ENCODE measurements around the gene CATSPER3.
"Not testable (repeated sequence)": the region's sequence is repeated elsewhere in the genome, so short reads cannot be mapped to it uniquely, and the experiment has no call there.

Gene CATSPER3

DNA sequence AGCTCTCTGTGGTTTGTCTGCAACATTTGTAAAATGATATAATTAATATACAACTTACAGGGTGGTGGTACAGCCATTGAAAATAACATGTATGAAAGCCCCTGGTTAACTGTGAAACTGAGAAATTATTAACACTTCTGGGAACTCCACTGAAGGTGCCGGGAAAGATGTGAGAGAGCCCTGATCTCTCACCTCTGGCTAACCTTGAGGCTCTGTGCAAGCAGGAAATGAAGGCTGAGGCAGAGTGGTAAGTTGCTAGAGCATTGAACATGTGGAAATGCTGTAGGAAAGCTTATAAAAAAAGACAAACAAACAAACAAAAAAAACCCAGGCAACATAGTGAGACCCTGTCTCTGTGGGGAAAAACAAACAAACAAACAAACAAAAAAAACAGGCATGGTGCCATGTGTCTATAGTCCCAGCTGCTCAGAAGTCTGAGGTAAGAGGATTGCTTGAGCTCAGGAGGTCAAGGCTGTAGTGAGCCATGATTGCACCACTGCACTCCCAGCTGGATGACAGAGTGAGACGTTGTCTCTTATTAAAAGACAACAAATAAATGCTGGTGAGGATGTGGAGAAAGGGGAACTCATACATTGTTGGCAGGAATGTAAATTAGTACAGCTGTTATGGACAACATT, 7.5 kb downstream of the CATSPER3 start:
- no peak for DNase-seq (ENCODE audit: low read depth)

DNA sequence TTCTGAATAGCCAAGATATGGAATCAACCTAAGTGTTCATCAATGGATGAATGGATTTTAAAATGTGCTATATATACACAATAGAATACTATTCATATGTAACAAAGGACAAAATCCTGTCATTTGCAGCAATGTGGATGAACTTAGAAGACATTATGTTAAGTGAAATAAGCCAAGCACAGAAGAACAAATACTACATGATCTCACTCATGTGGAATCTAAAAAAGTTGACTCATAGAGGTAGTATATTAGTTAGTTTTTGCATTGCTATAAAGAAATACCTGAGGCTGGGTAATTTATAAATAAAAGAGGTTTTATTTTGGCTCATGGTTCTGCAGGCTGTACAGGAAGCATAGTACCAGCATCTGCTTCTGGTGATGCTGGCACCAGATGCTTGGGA, 8.1 kb downstream of the CATSPER3 start:
- DNase-seq (ENCODE audit: low read depth), result no peak

DNA sequence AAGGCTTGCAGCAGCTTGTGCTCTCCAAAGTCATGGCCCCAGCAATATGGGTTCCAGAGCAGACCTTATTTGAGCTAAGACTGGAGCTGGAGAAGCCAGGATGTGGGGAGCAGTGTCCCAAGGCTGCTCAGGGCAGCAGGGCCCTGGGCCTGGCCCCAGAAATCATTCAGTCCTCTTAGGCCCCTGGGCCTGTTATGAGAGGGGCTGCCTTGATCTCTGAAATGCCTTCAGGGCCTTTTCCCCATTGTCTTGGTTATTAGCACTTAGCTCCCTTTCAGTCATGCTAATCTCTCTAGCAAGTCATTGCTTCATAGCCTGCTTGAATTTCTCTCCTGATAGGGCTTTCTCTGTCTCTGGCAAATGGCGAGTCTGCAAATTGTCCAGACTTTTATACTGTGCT, 9.1 kb downstream of the CATSPER3 start:
- no peak for DNase-seq (ENCODE audit: low read depth)

DNA sequence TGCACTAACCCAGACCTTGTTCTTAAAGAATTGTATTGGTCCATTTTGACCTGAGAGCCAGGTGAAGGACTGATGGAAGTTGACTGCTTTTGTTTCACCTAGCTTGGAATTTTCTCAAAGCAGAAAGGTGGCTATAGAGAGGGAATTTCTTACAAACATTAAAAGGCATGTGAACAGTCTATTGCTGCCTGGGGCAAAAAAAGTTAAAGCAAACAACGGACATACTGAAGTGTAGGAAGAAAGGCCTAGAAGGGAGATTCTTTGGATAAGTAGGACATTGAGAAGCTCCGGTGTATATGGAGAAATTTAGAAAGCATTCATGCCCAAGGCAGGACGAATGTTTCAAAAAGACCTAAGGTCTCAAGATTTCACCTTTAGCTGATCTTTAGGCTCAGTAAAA, 11.7 kb downstream of the CATSPER3 start:
- DNase-seq (ENCODE audit: low read depth), result no peak

DNA sequence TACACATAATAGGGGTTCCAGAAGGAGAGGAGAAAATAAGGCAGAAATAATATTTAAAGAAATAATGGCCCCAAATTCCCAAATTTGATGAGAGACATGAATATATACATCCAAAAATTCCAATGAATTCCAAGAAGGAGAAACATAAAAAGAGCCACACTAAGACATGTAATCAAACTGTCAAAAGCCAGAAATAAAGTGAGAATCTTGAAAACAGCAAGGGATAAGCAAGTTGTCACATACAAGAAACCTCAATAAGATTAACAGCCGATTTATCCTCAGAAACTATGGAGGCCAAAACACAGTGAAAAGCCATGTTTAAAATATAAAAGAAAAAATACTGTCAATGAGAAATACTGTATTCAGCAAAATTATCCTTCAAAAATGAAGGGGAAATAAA, 14.5 kb downstream of the CATSPER3 start:
- DNase-seq (ENCODE audit: low read depth), result peak; percentile 1

DNA sequence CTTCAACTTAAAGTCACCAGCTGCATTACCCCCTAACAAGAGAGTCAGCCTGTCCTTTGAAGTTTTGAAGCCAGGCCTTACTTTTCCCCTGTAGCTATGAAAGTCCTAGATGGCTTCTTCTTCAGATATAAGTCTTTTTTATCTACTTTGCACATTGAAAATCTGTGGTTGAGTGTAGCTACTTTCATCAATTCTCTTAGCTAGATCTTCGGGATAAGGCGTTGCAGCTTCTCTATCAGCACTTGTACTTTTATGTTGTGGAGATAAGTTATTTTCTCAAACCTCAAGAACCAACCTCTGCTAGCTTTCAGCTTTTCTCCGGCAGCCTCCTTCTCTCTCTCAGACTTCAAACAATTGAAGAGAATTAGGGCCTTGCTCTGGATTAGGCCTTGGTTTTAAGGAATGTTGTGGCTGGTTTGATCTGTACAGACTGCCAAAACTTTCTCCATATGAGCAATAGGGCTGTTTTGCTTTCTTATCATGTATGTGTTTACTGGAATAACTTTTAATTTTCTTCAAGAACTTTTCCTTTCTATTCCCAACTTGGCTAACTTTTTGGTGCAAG, 21.6 kb downstream of the CATSPER3 start:
- DNase-seq (ENCODE audit: low read depth), result peak; percentile 20

DNA sequence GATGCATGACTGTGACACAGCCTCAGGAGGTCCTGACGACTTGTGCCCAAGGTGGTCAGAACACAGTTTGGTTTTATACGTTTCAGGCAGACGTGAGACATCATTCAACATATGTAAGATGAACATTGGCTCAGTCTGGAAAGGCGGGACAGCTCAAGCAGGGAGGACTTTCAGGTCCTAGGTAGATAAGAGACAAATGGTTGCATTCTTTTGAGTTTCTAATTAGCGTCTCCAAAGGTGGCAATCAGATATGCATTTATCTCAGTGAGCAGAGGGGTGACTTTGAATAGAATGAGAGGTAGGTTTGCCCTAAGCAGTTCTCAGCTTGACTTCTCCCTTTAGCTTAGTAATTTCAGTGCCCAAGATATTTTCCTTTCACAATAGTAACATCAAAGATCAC, 22.5 kb downstream of the CATSPER3 start:
- not testable (repeated sequence) for DNase-seq (ENCODE audit: low read depth)

DNA sequence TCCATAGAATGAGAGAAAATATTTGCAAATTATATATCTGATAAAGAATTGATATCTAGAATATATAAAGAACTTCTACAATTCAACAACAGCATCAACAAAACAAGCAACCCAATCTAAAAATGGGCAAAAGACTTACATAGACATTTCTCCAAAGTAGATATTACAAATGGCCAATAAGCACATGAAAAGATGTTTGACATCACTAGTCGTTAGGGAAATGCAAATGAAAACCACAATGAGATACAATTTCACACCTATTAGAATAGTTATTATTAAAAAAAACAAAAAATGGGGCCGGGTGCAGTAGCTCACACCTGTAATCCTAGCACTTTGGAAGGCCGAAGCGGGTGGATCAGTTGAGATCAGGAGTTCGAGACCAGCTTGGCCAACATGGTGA, 24.4 kb downstream of the CATSPER3 start:
- DNase-seq (ENCODE audit: low read depth), result no peak

DNA sequence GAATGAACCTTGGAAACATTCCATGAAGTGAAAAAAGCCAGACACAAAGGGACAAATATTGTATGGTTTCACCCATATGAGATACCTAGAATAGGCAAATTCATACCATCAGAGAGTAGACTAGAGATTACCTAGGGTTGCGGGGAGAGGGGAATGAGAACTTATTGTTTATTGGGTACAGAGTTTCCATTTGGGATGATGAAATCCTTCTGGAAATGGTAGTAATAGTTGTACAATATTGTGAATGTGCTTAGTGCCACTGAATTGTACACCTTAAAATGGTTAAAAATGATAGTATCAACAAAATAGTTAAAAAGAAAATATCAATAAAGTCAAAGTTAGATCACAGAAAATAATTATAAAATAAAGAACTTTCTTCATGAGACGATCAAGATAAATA, 25.5 kb downstream of the CATSPER3 start:
- DNase-seq (ENCODE audit: low read depth), result no peak

DNA sequence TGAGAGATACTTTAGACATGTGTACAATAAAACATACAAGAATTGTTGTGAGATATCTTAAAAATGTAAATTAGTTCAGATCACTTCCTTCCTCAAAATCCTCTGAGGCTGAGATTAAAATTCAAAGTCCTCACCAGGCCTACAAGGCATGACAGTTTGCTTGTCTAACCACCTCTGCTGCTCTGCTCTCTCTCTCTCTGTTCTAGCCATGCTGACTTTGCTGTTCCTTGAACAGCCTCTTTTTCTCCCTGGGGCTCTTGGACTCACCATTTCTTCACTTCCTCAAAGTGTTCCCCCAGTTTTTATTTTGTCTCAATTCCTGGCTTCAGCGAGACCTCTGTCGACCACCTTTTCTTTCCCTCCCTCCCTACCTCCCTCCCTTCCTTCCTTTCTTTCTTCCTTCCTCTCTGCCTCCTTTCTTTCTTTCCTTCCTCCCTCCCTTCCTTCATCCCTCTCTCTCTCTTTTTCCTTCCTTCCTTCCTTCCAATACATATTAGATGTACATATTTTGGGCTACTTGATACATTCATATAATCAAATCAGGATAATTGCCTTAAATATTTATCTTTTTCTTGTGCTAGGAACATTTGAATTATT, 27.0 kb downstream of the CATSPER3 start:
- DNase-seq (ENCODE audit: low read depth), result no peak

DNA sequence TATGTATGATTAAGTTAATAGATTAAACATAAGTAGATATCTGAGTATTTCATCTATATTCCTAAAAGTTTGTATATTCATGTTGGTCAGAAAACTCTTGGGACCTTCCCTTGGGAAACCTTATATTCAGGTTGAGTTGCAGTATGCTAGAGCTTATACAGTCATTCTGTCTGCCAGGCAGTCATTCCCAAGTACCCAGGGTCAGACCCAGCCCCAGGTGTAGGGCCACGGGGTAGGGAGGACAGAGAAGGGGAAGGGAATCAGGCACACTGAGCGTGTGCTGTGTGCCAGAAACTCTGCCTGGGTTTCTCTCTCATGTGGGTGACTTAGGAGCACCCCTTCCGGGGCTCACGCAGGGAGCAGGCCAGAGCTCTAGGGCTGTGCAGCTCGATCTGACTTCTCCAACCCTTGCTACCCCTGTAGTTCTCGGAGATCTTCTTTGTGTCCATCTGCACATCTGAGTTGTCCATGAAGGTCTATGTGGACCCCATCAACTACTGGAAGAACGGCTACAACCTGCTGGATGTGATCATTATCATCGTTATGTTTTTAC, 28.2 kb downstream of the CATSPER3 start:
- no peak for DNase-seq (ENCODE audit: low read depth)

DNA sequence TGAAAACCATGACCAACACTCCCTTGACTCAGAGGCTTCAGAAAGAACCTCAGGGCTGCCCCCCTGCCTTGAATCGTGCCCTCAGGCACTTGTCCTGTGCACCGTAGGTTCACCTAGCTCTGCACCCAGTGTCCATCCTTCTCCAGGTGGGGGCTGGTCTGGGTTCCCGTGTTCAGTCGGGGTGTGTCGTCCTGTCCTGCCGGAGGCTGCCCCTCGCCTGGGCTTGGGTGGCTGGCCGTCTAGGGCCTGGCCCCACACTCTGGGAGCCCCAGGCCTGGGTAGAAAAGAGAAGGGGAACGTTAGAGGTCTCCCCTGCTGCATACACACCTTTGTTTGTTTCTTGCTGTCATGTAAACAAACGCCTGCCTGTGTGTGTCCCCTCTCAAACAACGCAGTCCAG, 29.3 kb downstream of the CATSPER3 start:
- DNase-seq (ENCODE audit: low read depth), result no peak

DNA sequence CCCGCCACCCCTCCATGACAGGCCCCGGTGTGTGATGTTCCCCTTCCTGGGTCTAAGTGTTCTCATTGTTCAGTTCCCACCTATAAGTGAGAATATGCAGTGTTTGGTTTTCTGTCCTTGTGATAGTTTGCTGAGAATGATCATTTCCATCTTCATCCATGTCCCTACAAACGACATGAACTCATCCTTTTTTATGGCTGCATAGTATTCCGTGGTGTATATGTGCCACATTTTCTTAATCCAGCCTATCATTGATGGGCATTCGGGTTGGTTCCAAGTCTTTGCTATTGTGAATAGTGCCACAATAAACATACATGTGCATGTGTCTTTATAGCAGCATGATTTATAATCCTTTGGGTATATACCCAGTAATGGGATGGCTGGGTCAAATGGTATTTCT, 30.4 kb downstream of the CATSPER3 start:
- DNase-seq (ENCODE audit: low read depth), result not testable (repeated sequence)

DNA sequence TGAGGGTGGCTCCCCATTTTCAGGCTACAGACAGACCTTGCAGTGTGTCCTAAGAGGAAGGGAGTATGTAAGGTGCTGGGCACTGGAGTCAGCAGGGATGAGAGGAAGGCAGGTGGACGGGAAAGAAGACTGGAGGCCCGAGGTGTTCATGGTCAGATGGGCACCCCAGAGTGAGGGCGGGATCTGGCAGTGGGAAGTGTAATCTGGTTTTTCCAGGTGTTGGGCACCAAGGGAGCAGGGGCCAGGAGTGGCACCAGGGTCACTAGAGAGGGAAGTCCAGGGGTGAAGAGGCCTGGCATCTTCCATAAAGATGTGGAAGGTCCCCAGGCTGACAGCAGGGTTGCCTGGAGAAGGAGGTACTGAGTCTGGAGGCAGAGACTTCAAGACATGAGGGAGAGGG, 36.7 kb downstream of the CATSPER3 start:
- no peak for DNase-seq (ENCODE audit: low read depth)

DNA sequence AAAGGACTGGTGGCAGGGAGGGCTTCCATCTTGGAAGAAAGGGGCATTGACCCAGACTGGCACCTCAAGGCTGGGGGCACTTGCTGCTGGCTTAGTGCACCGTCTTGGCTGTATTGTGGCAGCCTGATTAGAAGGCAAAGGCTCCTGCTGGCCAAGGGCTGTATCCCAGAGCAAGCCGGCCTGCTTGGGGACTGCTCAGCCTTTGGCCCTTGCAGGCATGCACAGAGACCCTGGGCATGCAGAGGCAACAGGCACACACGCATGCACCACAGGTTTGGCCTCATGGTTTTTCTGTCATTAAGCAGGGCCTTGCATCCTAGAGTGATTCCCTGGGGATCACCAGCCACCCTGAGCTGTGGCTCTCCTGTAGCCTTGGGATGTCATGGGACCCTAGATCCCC, 37.4 kb downstream of the CATSPER3 start:
- no peak for DNase-seq (ENCODE audit: low read depth)

DNA sequence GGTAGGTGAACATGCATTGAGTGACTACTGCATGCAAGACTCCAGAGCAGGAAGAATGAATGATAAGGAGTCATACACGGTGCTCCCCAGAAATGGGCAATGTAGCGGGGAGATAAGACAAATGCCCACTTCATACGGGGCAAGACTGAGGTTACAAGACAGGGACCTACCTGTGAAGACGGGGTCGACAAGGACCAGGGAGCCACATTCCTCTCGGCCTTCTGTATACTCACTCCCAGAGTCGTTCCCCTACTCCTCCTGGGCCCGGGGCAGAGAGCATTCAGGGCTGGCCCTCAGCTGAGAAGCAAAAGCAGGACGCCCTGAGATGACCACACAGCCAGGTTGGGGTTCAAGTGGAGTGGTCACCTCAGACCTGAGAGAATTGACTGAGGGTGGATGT, 39.6 kb downstream of the CATSPER3 start:
- no peak for DNase-seq (ENCODE audit: low read depth)

DNA sequence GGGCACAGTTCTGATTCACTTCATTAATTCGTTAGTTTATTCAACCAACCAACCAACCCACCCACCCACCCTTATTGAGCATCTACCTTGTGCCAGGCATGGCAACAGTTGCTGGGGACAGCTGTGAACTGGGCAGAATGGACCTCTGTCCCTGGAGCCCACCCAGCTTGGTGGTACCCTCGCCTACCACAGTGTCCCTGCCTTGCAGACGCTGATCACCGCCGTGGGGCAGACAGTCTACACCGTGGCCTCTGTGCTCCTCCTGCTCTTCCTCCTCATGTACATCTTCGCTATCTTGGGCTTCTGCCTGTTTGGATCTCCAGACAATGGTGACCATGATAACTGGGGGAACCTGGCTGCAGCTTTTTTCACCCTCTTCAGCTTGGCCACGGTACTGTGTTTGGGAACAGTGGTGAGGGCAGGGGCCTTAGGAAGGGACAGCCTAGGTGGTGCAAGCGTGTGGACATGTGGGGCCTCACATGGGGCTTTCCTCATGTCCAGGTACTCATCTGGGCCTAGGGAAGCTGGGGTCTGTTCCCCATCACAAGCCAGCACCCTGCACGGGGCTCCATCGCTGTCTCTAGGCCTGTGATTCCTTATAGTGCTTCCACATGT, 40.1 kb downstream of the CATSPER3 start:
- DNase-seq (ENCODE audit: low read depth), result no peak

DNA sequence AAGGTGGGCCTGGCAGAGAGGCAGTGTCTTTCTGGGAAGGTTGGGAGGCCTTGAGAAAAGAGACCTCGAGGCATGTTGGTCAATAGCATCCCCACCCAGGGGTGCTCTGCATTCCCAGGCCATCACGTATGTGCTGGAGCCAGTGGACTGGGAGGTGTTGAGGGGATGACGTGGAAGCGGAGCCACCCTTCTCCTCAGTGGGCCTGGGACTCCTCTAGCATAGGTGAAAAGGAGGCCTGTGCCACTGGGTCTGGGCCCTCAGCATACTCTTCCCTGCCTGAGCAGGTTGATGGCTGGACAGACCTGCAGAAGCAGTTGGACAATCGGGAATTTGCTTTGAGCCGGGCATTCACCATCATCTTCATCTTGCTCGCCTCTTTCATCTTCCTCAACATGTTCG, 40.8 kb downstream of the CATSPER3 start:
- DNase-seq (ENCODE audit: low read depth), result no peak

DNA sequence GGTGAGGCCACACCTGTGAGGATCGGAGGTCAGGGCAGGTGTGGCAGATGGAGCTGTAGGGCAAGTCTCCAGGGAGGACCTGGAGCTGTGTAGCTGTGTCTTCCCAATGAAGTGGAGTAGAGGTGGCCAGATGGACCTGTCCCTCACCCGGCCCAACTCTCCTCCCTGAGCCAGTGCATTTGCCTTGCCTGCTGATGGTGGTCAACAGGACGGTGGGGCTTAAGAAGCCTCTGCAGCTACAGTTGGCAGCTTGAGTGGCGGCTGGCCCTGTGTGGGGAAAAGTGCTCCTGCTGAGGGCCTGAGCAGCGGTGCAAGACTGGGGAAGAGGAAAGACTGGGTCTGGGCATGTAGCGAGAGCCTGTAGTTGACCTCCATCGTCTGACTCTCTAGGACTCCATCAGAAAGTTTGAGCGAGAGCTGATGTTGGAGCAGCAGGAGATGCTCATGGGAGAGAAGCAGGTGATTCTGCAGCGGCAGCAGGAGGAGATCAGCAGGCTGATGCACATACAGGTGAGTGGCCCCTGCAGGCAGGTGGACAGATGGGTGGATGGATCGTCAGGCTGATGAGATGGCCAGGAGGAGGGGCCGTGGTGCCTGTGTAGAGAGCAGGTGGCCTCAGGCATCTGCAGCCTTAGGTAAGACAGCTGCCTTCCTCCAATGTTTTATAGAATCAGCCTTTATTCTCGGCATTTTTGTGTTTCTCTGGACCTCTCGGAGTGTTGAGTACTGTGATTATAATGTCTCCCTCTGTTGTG, 41.5 kb downstream of the CATSPER3 start:
- DNase-seq (ENCODE audit: low read depth), result no peak

DNA sequence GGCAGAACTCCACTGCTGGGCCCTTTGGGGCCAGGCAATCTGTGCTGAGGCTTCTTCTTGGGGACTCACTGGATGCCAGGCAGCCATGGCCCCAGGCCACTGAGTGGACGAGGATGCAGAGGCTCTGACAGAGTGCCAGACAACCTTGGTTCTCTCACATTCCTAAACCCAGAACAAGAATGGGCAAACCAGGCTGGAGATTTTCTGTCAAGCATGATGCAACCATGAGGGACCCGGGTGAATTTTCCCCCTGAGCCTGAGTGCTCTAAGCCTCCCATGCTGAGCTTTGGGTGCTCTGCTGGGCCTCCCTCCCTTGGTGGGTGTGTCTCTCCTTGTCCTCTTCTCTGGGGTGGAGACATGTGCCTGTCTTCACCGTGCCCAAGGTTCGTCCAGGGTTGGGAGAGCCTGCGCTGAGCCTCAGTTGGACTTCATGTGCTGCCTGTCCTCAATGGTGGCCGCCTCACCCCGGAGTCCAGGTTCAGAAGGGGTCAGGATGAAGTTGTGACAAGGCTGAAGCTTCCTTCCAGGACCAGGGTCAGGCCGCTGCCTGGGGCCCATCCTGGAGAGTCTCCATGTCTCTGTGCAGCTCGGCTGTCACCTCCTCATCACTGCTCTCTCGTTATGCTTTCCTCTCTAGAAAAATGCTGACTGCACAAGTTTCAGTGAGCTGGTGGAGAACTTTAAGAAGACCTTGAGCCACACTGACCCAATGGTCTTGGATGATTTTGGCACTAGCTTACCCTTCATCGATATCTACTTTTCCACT, 42.2 kb downstream of the CATSPER3 start:
- DNase-seq (ENCODE audit: low read depth), result no peak

DNA sequence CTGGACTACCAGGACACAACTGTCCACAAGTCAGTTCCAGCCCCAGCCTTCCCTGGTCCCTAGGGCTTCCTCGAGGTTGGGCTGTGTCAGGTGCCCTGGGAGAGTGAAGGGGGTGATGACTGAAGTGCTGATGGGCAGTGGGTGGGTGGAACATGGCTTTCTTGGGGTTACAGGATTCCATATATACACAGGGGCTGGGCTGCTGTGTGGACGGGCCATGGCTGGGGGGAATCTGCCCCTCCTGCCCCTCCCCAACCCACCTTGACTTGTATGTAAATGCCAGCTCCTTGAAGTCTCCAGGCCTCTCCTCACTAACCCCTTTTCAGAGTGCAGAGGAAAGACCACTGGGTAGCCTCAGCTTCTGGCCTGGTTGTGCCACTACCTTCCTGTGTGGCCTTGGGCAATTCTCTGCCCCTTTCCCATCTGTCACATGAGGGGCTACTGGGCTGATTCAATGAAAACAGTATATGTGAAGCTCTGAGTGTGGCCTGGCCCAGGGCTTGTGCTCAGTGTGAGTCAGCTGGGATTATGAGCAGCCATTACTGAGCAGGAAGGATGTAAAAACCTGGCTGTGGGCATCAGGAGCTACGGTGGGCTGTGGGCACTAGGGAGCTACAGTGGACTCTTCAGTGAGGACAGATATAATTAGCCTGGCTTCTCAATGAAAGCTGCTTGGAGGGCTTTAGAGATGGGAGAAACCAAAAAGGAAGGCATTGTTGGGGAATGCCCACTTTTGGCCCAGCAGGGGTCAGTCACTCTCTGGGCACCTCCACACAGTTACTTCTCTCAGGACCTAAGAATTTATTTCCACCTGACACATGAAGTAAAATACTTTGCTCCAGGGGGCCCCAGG, 43.0 kb downstream of the CATSPER3 start:
- DNase-seq (ENCODE audit: low read depth), result no peak

Data from stromal cell of bone marrow (primary cell).